SK-N-SH (cell line): Measurements from ENCODE around the gene GSDMA. TPM values are rescaled to one million over a fixed set of nuclear protein-coding genes. Genes with fewer than 3 reads are reported as not detected.

Experiments
- CTCF ChIA-PET: fragments of 300-600, 350-600 bp; formaldehyde crosslinking; extraction: SDS; loops from one replicate; lab custom pipeline; 2021; lab: Yijun Ruan, JAX
- POLR2A ChIA-PET: fragments of 350-600 bp; sonication (Branson Sonifier 250); formaldehyde crosslinking; extraction: SDS; loops from one replicate; lab custom pipeline; 2020; ENCODE audit warnings: antibody characterized with exemption, inconsistent platforms; lab: Yijun Ruan, JAX
- DNase-seq: peaks from one replicate; pipeline ENCODE4 v3.0.0; 2012
- H2AFZ ChIP-seq: fragments of 200-600 bp; sonication (generic); 2 replicates; pipeline ENCODE4 v1.8.1; 2016; ENCODE audit warnings: antibody characterized with exemption, mild to moderate bottlenecking, low read depth
- H3F3A ChIP-seq: fragments of 200-600 bp; sonication (generic); replicated peaks from 2 replicates; pipeline ENCODE3; 2016; ENCODE audit warnings: antibody characterized with exemption, mild to moderate bottlenecking; ENCODE audit not compliant: insufficient read depth
- H3K27ac ChIP-seq, 2 experiments: fragments of 200-500 bp in 1 of 2; fragments of 200-600 bp in 1 of 2; sonication (Bioruptor generic) in 1 of 2; sonication (generic), shearing (Covaris generic) in 1 of 2; 2 replicates each; pipeline versions ENCODE4 v1.5.1 to v1.6.1; 2014 to 2016; ENCODE audit warnings: low read depth in 2 of 2, inconsistent platforms in 1 of 2, low read length in 1 of 2, mild to moderate bottlenecking in 1 of 2, mixed read lengths in 1 of 2
- H3K27me3 ChIP-seq: fragments of 200-600 bp; sonication (generic), shearing (Covaris generic); 2 replicates; pipeline ENCODE4 v1.6.1; 2016; ENCODE audit warnings: mixed run types; ENCODE audit not compliant: insufficient read depth
- H3K36me3 ChIP-seq, 2 experiments: fragments of 200-500 bp in 1 of 2; fragments of 200-600 bp in 1 of 2; sonication (Bioruptor generic) in 1 of 2; sonication (generic) in 1 of 2; replicated peaks in 1 of 2; 2 replicates each; pipeline versions ENCODE3 to v1.5.1; 2014 to 2016; ENCODE audit warnings: low read length in 1 of 2, mild to moderate bottlenecking in 1 of 2; ENCODE audit not compliant: insufficient read depth in 2 of 2, control insufficient read depth in 1 of 2
- H3K4me1 ChIP-seq, 2 experiments: fragments of 200-500 bp in 1 of 2; fragments of 200-600 bp in 1 of 2; sonication (Bioruptor generic) in 1 of 2; sonication (generic), shearing (Covaris generic) in 1 of 2; 2 replicates each; pipeline versions ENCODE4 v1.5.1 to v1.6.1; 2014 to 2016; ENCODE audit warnings: low read depth in 1 of 2, low read length in 1 of 2, mixed run types in 1 of 2; ENCODE audit not compliant: insufficient read depth in 2 of 2, control insufficient read depth in 1 of 2
- H3K4me2 ChIP-seq: fragments of 200-600 bp; sonication (generic), shearing (Covaris generic); 2 replicates; pipeline ENCODE4 v1.6.1; 2017; ENCODE audit warnings: mixed run types
- H3K4me3 ChIP-seq, 2 experiments: fragments of 200-500 bp in 1 of 2; fragments of 200-600 bp in 1 of 2; sonication (Bioruptor generic) in 1 of 2; sonication (generic), shearing (Covaris generic) in 1 of 2; 2 replicates each; pipeline versions ENCODE4 v1.5.1 to v1.8.1; 2014 to 2016; ENCODE audit warnings: low read depth in 2 of 2, inconsistent platforms in 1 of 2, low read length in 1 of 2, mild to moderate bottlenecking in 1 of 2, mixed read lengths in 1 of 2, moderate library complexity in 1 of 2
- H3K79me2 ChIP-seq: fragments of 200-600 bp; sonication (generic); 2 replicates; pipeline ENCODE4 v1.8.1; 2017; ENCODE audit warnings: mild to moderate bottlenecking; ENCODE audit not compliant: insufficient read depth
- H3K9ac ChIP-seq: fragments of 200-600 bp; sonication (generic); 2 replicates; pipeline ENCODE4 v1.6.1; 2017; ENCODE audit warnings: mixed run types
- H3K9me2 ChIP-seq: fragments of 200-600 bp; sonication (generic); 2 replicates; pipeline ENCODE4 v1.6.1; 2017; ENCODE audit warnings: mixed run types
- H3K9me3 ChIP-seq: fragments of 200-600 bp; sonication (generic); 2 replicates; pipeline ENCODE4 v1.6.1; 2017; ENCODE audit warnings: mixed run types, mild to moderate bottlenecking, moderate library complexity
- H4K20me1 ChIP-seq: fragments of 200-600 bp; sonication (generic); 2 replicates; pipeline ENCODE4 v1.6.1; 2017; ENCODE audit warnings: mild to moderate bottlenecking, mixed run types; ENCODE audit not compliant: insufficient read depth
- CHD2 ChIP-seq: fragments of 150-350 bp; IDR thresholded peaks from 2 replicates; pipeline ENCODE4 v1.6.1; 2018; ENCODE audit warnings: low read length; ENCODE audit not compliant: partially characterized antibody
- CTCF ChIP-seq: fragments of 200-600 bp; sonication (generic); IDR thresholded peaks from 2 replicates; pipeline ENCODE4 v1.6.1; 2017; ENCODE audit warnings: antibody characterized with exemption, mild to moderate bottlenecking, moderate library complexity
- ELF1 ChIP-seq: IDR thresholded peaks from 2 replicates; pipeline ENCODE4 v1.4.0; 2012
- EP300 ChIP-seq, 2 experiments: IDR thresholded peaks; 2 replicates each; pipeline versions ENCODE4 v1.4.0 to v1.6.1; 2012; ENCODE audit warnings: borderline replicate concordance in 1 of 2, low read depth in 1 of 2, low read length in 1 of 2
- EZH2phosphoT487 ChIP-seq: fragments of 200-600 bp; sonication (generic); IDR thresholded peaks from 2 replicates; pipeline ENCODE4 v1.6.1; 2017; ENCODE audit warnings: low read depth, mixed run types, mild to moderate bottlenecking, antibody characterized with exemption, moderate library complexity, borderline replicate concordance
- FOSL2 ChIP-seq: IDR thresholded peaks from 2 replicates; pipeline ENCODE4 v1.4.0; 2012; ENCODE audit warnings: low read depth, mild to moderate bottlenecking, moderate library complexity, borderline replicate concordance
- FOXJ3 ChIP-seq: sonication (generic); formaldehyde crosslinking; IDR thresholded peaks from 2 replicates; pipeline ENCODE4 v1.5.1; 2020; ENCODE audit warnings: mild to moderate bottlenecking, missing genetic modification reagents
- FOXM1 ChIP-seq: IDR thresholded peaks from 2 replicates; pipeline ENCODE4 v1.4.0; 2012; ENCODE audit warnings: low read depth, mild to moderate bottlenecking
- MAX ChIP-seq: IDR thresholded peaks from 2 replicates; pipeline ENCODE4 v1.4.0; 2012; ENCODE audit warnings: low read depth
- MEF2A ChIP-seq: IDR thresholded peaks from 2 replicates; pipeline ENCODE4 v1.4.0; 2012; ENCODE audit warnings: low read depth, borderline replicate concordance
- MXI1 ChIP-seq: IDR thresholded peaks from 2 replicates; pipeline ENCODE4 v1.6.1; 2012; ENCODE audit warnings: mild to moderate bottlenecking, low read depth, low read length, improper control_type of control experiment
- NRF1 ChIP-seq: IDR thresholded peaks from 2 replicates; pipeline ENCODE4 v1.6.1; 2012; ENCODE audit warnings: low read depth, mild to moderate bottlenecking, low read length
- RCOR1 ChIP-seq: fragments of 150-350 bp; IDR thresholded peaks from 2 replicates; pipeline ENCODE4 v1.6.1; 2017; ENCODE audit warnings: antibody characterized with exemption, low read length
- RFX5 ChIP-seq: IDR thresholded peaks from 2 replicates; pipeline ENCODE4 v1.6.1; 2012; ENCODE audit warnings: mild to moderate bottlenecking, improper control_type of control experiment, low read length
- SIN3A ChIP-seq: IDR thresholded peaks from 2 replicates; pipeline ENCODE4 v1.6.1; 2012; ENCODE audit warnings: low read depth, mild to moderate bottlenecking, low read length, moderate library complexity, borderline replicate concordance
- TAF1 ChIP-seq: IDR thresholded peaks from 2 replicates; pipeline ENCODE4 v1.6.1; 2012; ENCODE audit warnings: low read depth, mild to moderate bottlenecking, low read length, moderate library complexity, borderline replicate concordance
- TCF12 ChIP-seq: IDR thresholded peaks from 2 replicates; pipeline ENCODE4 v1.4.0; 2012
- TEAD4 ChIP-seq: IDR thresholded peaks from 2 replicates; pipeline ENCODE4 v1.4.0; 2012; ENCODE audit warnings: mild to moderate bottlenecking, borderline replicate concordance; ENCODE audit not compliant: insufficient read depth
- USF1 ChIP-seq: IDR thresholded peaks from 2 replicates; pipeline ENCODE4 v1.4.0; 2012; ENCODE audit warnings: low read depth, borderline replicate concordance
- USF2 ChIP-seq: fragments of 150-350 bp; IDR thresholded peaks from 2 replicates; pipeline ENCODE4 v1.6.1; 2017; ENCODE audit warnings: antibody characterized with exemption, low read length, low read depth, borderline replicate concordance
- ZBTB33 ChIP-seq: IDR thresholded peaks from 2 replicates; pipeline ENCODE4 v1.4.0; 2012; ENCODE audit warnings: low read depth, borderline replicate concordance
- WGBS: methylation state at CpG from one replicate; pipeline ENCODE4 v1.1.6; 2017; ENCODE audit warnings: low lambda C conversion rate; 5-methylcytosine and 5-hydroxymethylcytosine counted together
- polyA plus RNA-seq, 3 experiments: library from polyadenylated mRNA; depleted of rRNA; stranded (reverse); fragments of >200 nt; gene quantifications; 2 replicates each; pipeline ENCODE4 v1.2.3, GENCODE V29; 2012

GSDMA gene
- polyA plus RNA-seq, 1 of the 3 experiments (the other 2 are of a cell fraction), result not detected

GRCh38 chr17:39999067-39999466, 36.3 kb downstream of the GSDMA start (continued):
- TF ChIP-seq CTCF, result no peak
- TF ChIP-seq TAF1, result no peak
- TF ChIP-seq SIN3A, result no peak
- no peak for TF ChIP-seq ELF1
- no peak for TF ChIP-seq FOXM1
- TF ChIP-seq USF1, result no peak
- no peak for TF ChIP-seq USF2
- TF ChIP-seq NRF1, result no peak
- TF ChIP-seq RCOR1, result no peak

GRCh38 chr17:40000161-40000560, 37.4 kb downstream of the GSDMA start:
- Histone ChIP-seq H3K4me3 (no peak overlapping the region), H2AFZ (no peak overlapping the region), H3K9ac (no peak overlapping the region), H3K4me2 (no peak overlapping the region), H3K9me2 (no peaks in the 10 kb centered on the region), H3K36me3 (peaks cover 7 to 17% of the 10 kb centered on the region in 2 experiments), H3K79me2 (no peaks in the 10 kb centered on the region), H3K4me1 (no peaks in the 10 kb centered on the region), H3K9me3 (no peaks in the 10 kb centered on the region), H4K20me1 (no peaks in the 10 kb centered on the region), H3F3A (peaks cover 11% of the 10 kb centered on the region), H3K27me3 (no peaks in the 10 kb centered on the region), H3K27ac (no peak overlapping the region)
- 80% methylated on average over 7 of the region's 7 CpGs for WGBS
- DNase-seq, result no peak
- POLR2A ChIA-PET, result no interaction called here
- CTCF ChIA-PET, result interaction anchor here (0.6 to 2.4 kb wide), 5 partner anchors 11 to 168 kb away, joined by 3 to 10 read pairs (median 5); no protein-coding TSS in a partner anchor
- TF ChIP-seq MAX (no peak), CTCF (no peak), FOXM1 (no peak), MXI1 (no peak), SIN3A (no peak), FOSL2 (no peak), USF1 (no peak), CHD2 (no peak), RFX5 (no peak), ELF1 (no peak), EZH2phosphoT487 (no peak), TCF12 (no peak), TEAD4 (no peak), EP300 (IDR thresholded peaks at IDR 0.05; ENCODE audit: borderline replicate concordance in 1 of 2, low read depth in 1 of 2, low read length in 1 of 2) (no peak), ZBTB33 (no peak), FOXJ3 (CRISPR knock-in tag) (no peak), MEF2A (no peak), NRF1 (no peak), TAF1 (no peak)
